Fibroblast of lung (primary cell): ENCODE data around the gene FSTL4.

Source experiments
- EZH2 ChIP-seq: IDR thresholded peaks from 2 replicates; pipeline ENCODE4 v1.5.1; 2012; ENCODE audit warnings: low read length, control low read depth, mild to moderate bottlenecking; ENCODE audit errors: missing control alignments
- TF ChIP-seq, protein P1 (sequence below), 2 donors: IDR thresholded peaks in 1 of 2; conservative IDR thresholded peaks in 1 of 2; 1 replicate in 1 of 2; 2 replicates in 1 of 2; pipeline ENCODE4 v1.5.1; 2011 to 2012; ENCODE audit warnings: low read length in 2 of 2, control low read depth in 1 of 2, inconsistent platforms in 1 of 2, low read depth in 1 of 2, mild to moderate bottlenecking in 1 of 2

DNA sequence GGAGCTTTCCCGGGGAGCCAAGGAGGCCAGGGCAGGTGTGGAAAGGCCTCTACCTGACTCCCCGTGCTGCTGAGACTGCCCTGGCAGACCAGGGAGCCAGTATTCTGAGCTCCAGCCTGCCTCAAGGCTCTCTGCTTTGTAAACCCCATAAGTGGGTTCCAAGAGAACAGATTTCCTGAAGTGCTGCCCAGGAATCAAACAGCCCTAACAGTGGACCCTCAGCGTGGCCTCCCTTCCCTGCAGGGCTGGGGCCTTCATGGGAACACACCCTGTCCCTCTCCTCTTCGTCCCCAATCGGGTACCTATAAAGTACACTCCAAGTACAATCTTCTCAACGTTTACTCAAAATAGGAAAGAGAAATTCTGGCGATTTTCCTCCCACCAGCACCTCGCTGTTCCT, 252.5 kb downstream of the FSTL4 start:
- TF ChIP-seq, protein P1, sequence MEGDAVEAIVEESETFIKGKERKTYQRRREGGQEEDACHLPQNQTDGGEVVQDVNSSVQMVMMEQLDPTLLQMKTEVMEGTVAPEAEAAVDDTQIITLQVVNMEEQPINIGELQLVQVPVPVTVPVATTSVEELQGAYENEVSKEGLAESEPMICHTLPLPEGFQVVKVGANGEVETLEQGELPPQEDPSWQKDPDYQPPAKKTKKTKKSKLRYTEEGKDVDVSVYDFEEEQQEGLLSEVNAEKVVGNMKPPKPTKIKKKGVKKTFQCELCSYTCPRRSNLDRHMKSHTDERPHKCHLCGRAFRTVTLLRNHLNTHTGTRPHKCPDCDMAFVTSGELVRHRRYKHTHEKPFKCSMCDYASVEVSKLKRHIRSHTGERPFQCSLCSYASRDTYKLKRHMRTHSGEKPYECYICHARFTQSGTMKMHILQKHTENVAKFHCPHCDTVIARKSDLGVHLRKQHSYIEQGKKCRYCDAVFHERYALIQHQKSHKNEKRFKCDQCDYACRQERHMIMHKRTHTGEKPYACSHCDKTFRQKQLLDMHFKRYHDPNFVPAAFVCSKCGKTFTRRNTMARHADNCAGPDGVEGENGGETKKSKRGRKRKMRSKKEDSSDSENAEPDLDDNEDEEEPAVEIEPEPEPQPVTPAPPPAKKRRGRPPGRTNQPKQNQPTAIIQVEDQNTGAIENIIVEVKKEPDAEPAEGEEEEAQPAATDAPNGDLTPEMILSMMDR (conservative IDR thresholded peaks at IDR 0.05 in 1 of 2, IDR thresholded peaks at IDR 0.05 in 1 of 2; ENCODE audit: low read depth in 1 of 2, low read length in 2 of 2): no peak
- TF ChIP-seq EZH2: no peak
